ENCODE measurements around the gene PRSS53. TPM values are rescaled to one million over a fixed set of nuclear protein-coding genes. Genes with fewer than 3 reads are reported as not detected.

PRSS53 gene
- total RNA-seq, 2 experiments from 2014 or later: 3.7 to 5.7 TPM

- ChIA-PET CTCF (ENCODE audit: unreplicated experiment) (no interaction called here), POLR2A (interaction anchor here (1.0 to 1.7 kb wide), 3 partner anchors 20 to 23 kb away, joined by 3 to 5 read pairs (median 4); partner anchors contain the start of genes KAT8, ZNF646 and ZNF668)
- BruUV-seq (replicated peaks): no TSS peak
- intact Hi-C loops (cut with micrococcal nuclease; ENCODE audit: unreplicated experiment): loop anchor here (1.0 kb wide), 2 partner anchors 20 to 48 kb away; partner anchors contain the start of genes ZNF646 and ZNF668
- Histone ChIP-seq H3K4me3 (ENCODE audit: low read depth, low read length, poor library complexity, severe bottlenecking) (peak overlapping the region; percentile 86), H3K4me2 (ENCODE audit: low read length) (peak overlapping the region; percentile 100), H2AFZ (ENCODE audit: low read length) (peak overlapping the region; percentile 51), H3K79me2 (ENCODE audit: insufficient read depth, low read depth, low read length) (peaks cover 23% of the 10 kb centered on the region), H3K27ac (ENCODE audit: low read depth, low read length, poor library complexity, severe bottlenecking) (peak overlapping the region; percentile 71), H4K20me1 (ENCODE audit: insufficient read depth, low read length) (peaks cover 5% of the 10 kb centered on the region; the same call in 1 of the 2 replicates), H3K36me3 (ENCODE audit: insufficient read depth, low read length) (peaks cover 27% of the 10 kb centered on the region), H3K4me1 (ENCODE audit: insufficient read depth, low read length, poor library complexity, severe bottlenecking) (peaks cover 18% of the 10 kb centered on the region), H3K9me2 (ENCODE audit: insufficient read depth, low read length) (no peaks in the 10 kb centered on the region), H3K9me3 (ENCODE audit: low read length) (no peaks in the 10 kb centered on the region)
- no peak for DNase-seq (ENCODE audit: low spot score)
- no peak for TF ChIP-seq EZH2phosphoT487 (IDR thresholded peaks at IDR 0.05; ENCODE audit: borderline replicate concordance, low read depth, low read length)
Measured at GRCh38 chr16:31094088-31094423, 5.3 kb upstream of the PRSS53 start.

- H3K4me2 ChIP-seq (ENCODE audit: low read length): peak overlapping the region; percentile 100
- H3K4me1 ChIP-seq (ENCODE audit: insufficient read depth, low read length, poor library complexity, severe bottlenecking): peaks cover 18% of the 10 kb centered on the region
- H3K36me3 ChIP-seq (ENCODE audit: insufficient read depth, low read length): peaks cover 35% of the 10 kb centered on the region
- peak overlapping the region; percentile 71 for H3K27ac ChIP-seq (ENCODE audit: low read depth, low read length, poor library complexity, severe bottlenecking)
- DNase-seq (ENCODE audit: low spot score): peak; percentile 59
- ChIA-PET CTCF (ENCODE audit: unreplicated experiment) (interaction anchor here (0.7 to 1.0 kb wide), 2 partner anchors 9 to 14 kb away, joined by 3 to 4 read pairs; no protein-coding TSS in a partner anchor), POLR2A (interaction anchor here (0.6 to 1.7 kb wide), 6 partner anchors 8 to 162 kb away, joined by 3 to 7 read pairs (median 4); partner anchors contain the start of genes KAT8, ZNF646 and ZNF668)
- no peaks in the 10 kb centered on the region for H3K9me3 ChIP-seq (ENCODE audit: low read length)
- H3K9me2 ChIP-seq (ENCODE audit: insufficient read depth, low read length): no peaks in the 10 kb centered on the region
- no peak overlapping the region for H2AFZ ChIP-seq (ENCODE audit: low read length)
- peak overlapping the region; percentile 86 for H3K4me3 ChIP-seq (ENCODE audit: low read depth, low read length, poor library complexity, severe bottlenecking)
- TF ChIP-seq CTCF (conservative IDR thresholded peaks at IDR 0.05; ENCODE audit: low read length) (no peak), EZH2phosphoT487 (IDR thresholded peaks at IDR 0.05; ENCODE audit: borderline replicate concordance, low read depth, low read length) (no peak)
- BruUV-seq (replicated peaks): no TSS peak
- H3K79me2 ChIP-seq (ENCODE audit: insufficient read depth, low read depth, low read length): peaks cover 23% of the 10 kb centered on the region
- peaks cover 5% of the 10 kb centered on the region; the same call in 1 of the 2 replicates for H4K20me1 ChIP-seq (ENCODE audit: insufficient read depth, low read length)
- intact Hi-C loops (cut with micrococcal nuclease; ENCODE audit: unreplicated experiment): no loop called here
Measured at GRCh38 chr16:31093132-31093703, 4.5 kb upstream of the PRSS53 start.

GRCh38 chr16:31092330-31092729 is 3.6 kb upstream of the PRSS53 start:
- no peak for DNase-seq (ENCODE audit: low spot score)
- peaks cover 5% of the 10 kb centered on the region; the same call in 1 of the 2 replicates for H4K20me1 ChIP-seq (ENCODE audit: insufficient read depth, low read length)
- H3K4me2 ChIP-seq (ENCODE audit: low read length): no peak overlapping the region
- H3K4me1 ChIP-seq (ENCODE audit: insufficient read depth, low read length, poor library complexity, severe bottlenecking): peaks cover 18% of the 10 kb centered on the region
- no peak overlapping the region for H3K27ac ChIP-seq (ENCODE audit: low read depth, low read length, poor library complexity, severe bottlenecking)
- BruUV-seq (replicated peaks): no TSS peak
- ChIA-PET CTCF (ENCODE audit: unreplicated experiment) (no interaction called here), POLR2A (interaction anchor here (0.6 to 1.6 kb wide), 9 partner anchors 9 to 159 kb away, joined by 3 to 7 read pairs (median 4); partner anchors contain the start of genes KAT8, ZNF646 and ZNF668)
- peaks cover 36% of the 10 kb centered on the region for H3K36me3 ChIP-seq (ENCODE audit: insufficient read depth, low read length)
- H3K4me3 ChIP-seq (ENCODE audit: low read depth, low read length, poor library complexity, severe bottlenecking): no peak overlapping the region
- H3K9me2 ChIP-seq (ENCODE audit: insufficient read depth, low read length): no peaks in the 10 kb centered on the region
- TF ChIP-seq EZH2phosphoT487 (IDR thresholded peaks at IDR 0.05; ENCODE audit: borderline replicate concordance, low read depth, low read length) (no peak), CTCF (conservative IDR thresholded peaks at IDR 0.05; ENCODE audit: low read length) (no peak)
- intact Hi-C loops (cut with micrococcal nuclease; ENCODE audit: unreplicated experiment): no loop called here
- H2AFZ ChIP-seq (ENCODE audit: low read length): no peak overlapping the region
- no peaks in the 10 kb centered on the region for H3K9me3 ChIP-seq (ENCODE audit: low read length)
- H3K79me2 ChIP-seq (ENCODE audit: insufficient read depth, low read depth, low read length): peaks cover 23% of the 10 kb centered on the region
